Panc1 (cell line): ENCODE measurements around the gene VSTM5.

Experiments
- CTCF ChIP-seq: fragments of 450-650 bp; IDR thresholded peaks from 2 replicates; pipeline ENCODE4 v1.5.1; 2017; ENCODE audit warnings: mild to moderate bottlenecking
- POLR2AphosphoS5 ChIP-seq: IDR thresholded peaks from 2 replicates; pipeline ENCODE4 v1.6.1; 2012; ENCODE audit warnings: mild to moderate bottlenecking, low read depth, low read length, moderate library complexity
- REST ChIP-seq, 2 experiments: IDR thresholded peaks; 2 replicates each; pipeline ENCODE4 v1.6.1; 2011 to 2012; ENCODE audit warnings: low read depth in 2 of 2, control low read depth in 1 of 2, low read length in 1 of 2, mild to moderate bottlenecking in 1 of 2, moderate library complexity in 1 of 2; ENCODE audit not compliant: insufficient read depth in 1 of 2
- SIN3A ChIP-seq: IDR thresholded peaks from 2 replicates; pipeline ENCODE4 v1.6.1; 2012; ENCODE audit warnings: low read depth, mild to moderate bottlenecking, low read length, moderate library complexity, borderline replicate concordance; ENCODE audit not compliant: insufficient read depth
- TCF7L2 ChIP-seq: IDR thresholded peaks from 2 replicates; pipeline ENCODE4 v1.6.1; 2011; ENCODE audit warnings: mild to moderate bottlenecking, low read depth, low read length, inconsistent platforms

GRCh38 chr11:93842461-93842860 is 8.0 kb downstream of the VSTM5 start:
- no peak for TF ChIP-seq CTCF
- TF ChIP-seq POLR2AphosphoS5: no peak
- TF ChIP-seq REST (IDR thresholded peaks at IDR 0.05; ENCODE audit: insufficient read depth in 1 of 2, low read depth in 2 of 2, low read length in 1 of 2): no peak
- no peak for TF ChIP-seq TCF7L2
- TF ChIP-seq SIN3A: no peak
